ENCODE results near the gene CHAF1A.

The CHAF1A gene

GRCh38 chr19:4409123-4409933, 6.9 kb downstream of the CHAF1A start:
- DNase-seq (ENCODE audit: low spot score), result no peak

- DNase-seq (ENCODE audit: low spot score), result no peak
Observed at GRCh38 chr19:4413588-4413987, 11.1 kb downstream of the CHAF1A start.

- DNase-seq (ENCODE audit: low spot score), result no peak
Observed at GRCh38 chr19:4414144-4414799, 11.8 kb downstream of the CHAF1A start.

GRCh38 chr19:4414800-4415321, 12.4 kb downstream of the CHAF1A start:
- DNase-seq (ENCODE audit: low spot score), result peak; percentile 37

- peak; percentile 29 for DNase-seq (ENCODE audit: low spot score)
Observed at GRCh38 chr19:4415352-4415751, 12.9 kb downstream of the CHAF1A start.

- DNase-seq (ENCODE audit: low spot score), result no peak
Observed at GRCh38 chr19:4416268-4416667, 13.8 kb downstream of the CHAF1A start.

- DNase-seq (ENCODE audit: low spot score), result no peak
Observed at GRCh38 chr19:4423416-4424126, 21.1 kb downstream of the CHAF1A start.

GRCh38 chr19:4425537-4425936, 23.1 kb downstream of the CHAF1A start:
- peak; percentile 85 for DNase-seq (ENCODE audit: low spot score)

GRCh38 chr19:4428326-4428975, 26.0 kb downstream of the CHAF1A start:
- no peak for DNase-seq (ENCODE audit: low spot score)

GRCh38 chr19:4429256-4429655, 26.8 kb downstream of the CHAF1A start:
- no peak for DNase-seq (ENCODE audit: low spot score)

GRCh38 chr19:4429771-4430171, 27.3 kb downstream of the CHAF1A start:
- DNase-seq (ENCODE audit: low spot score), result no peak

GRCh38 chr19:4430760-4431159, 28.3 kb downstream of the CHAF1A start:
- no peak for DNase-seq (ENCODE audit: low spot score)

GRCh38 chr19:4431296-4431695, 28.9 kb downstream of the CHAF1A start:
- DNase-seq (ENCODE audit: low spot score), result no peak

GRCh38 chr19:4431808-4432674, 29.6 kb downstream of the CHAF1A start:
- DNase-seq (ENCODE audit: low spot score), result no peak

- no peak for DNase-seq (ENCODE audit: low spot score)
Observed at GRCh38 chr19:4432918-4433506, 30.6 kb downstream of the CHAF1A start.

GRCh38 chr19:4434391-4434790, 32.0 kb downstream of the CHAF1A start:
- DNase-seq (ENCODE audit: low spot score), result no peak

GRCh38 chr19:4436231-4436630, 33.8 kb downstream of the CHAF1A start:
- no peak for DNase-seq (ENCODE audit: low spot score)

GRCh38 chr19:4437103-4437502, 34.7 kb downstream of the CHAF1A start:
- DNase-seq (ENCODE audit: low spot score), result no peak

- DNase-seq (ENCODE audit: low spot score), result no peak
Observed at GRCh38 chr19:4439243-4439642, 36.8 kb downstream of the CHAF1A start.

GRCh38 chr19:4441994-4442818, 39.8 kb downstream of the CHAF1A start:
- no peak for DNase-seq (ENCODE audit: low spot score)

Data from GM03348 (cell line).